Caco-2 (cell line): ENCODE results near the gene ERCC6. TPM values are rescaled to one million over a fixed set of nuclear protein-coding genes. Genes with fewer than 3 reads are reported as not detected.

ENCODE experiments used
- BruUV-seq: library from RNA; stranded (reverse); fragments of 400-500 nt; replicated peaks from 2 replicates; lab custom pipeline; 2021; lab: Mats Ljungman, UMichigan
- CTCF ChIA-PET: fragments of 300-600 bp; sonication (Branson Sonifier 250); formaldehyde crosslinking; loops from one replicate; lab custom pipeline; 2022; ENCODE audit warnings: antibody characterized with exemption; lab: Charles Lee
- POLR2A ChIA-PET: fragments of 300-600 bp; sonication (Branson Sonifier 250); formaldehyde crosslinking; loops from one replicate; lab custom pipeline; 2022; ENCODE audit warnings: antibody characterized with exemption; lab: Charles Lee
- DNase-seq, 2 experiments: peaks; one replicate each; pipeline versions ENCODE4 v3.0.0 to v3.0.0-alpha.2; 2020 to 2022
- H3K27me3 ChIP-seq: replicated peaks from 2 replicates; pipeline ENCODE4 v1.6.0; 2011; ENCODE audit warnings: low read length; ENCODE audit not compliant: control insufficient read depth, insufficient read depth
- H3K36me3 ChIP-seq: 2 replicates; pipeline ENCODE4 v1.5.1; 2011; ENCODE audit warnings: low read length; ENCODE audit not compliant: control insufficient read depth, insufficient read depth
- H3K4me1 ChIP-seq: fragments of 250-450 bp; sonication (Bioruptor Pico); 2 replicates; pipeline ENCODE4 v1.5.1; 2020; ENCODE audit warnings: mild to moderate bottlenecking
- H3K4me3 ChIP-seq: 2 replicates; pipeline ENCODE4 v1.5.1; 2011; ENCODE audit warnings: low read depth, mild to moderate bottlenecking, control low read depth, low read length
- H3K9me3 ChIP-seq: fragments of 250-450 bp; sonication (Bioruptor Pico); 2 replicates; pipeline ENCODE4 v1.5.1; 2020; ENCODE audit warnings: mild to moderate bottlenecking, moderate library complexity
- H3K27ac Mint-ChIP-seq: one replicate; pipeline ENCODE4 v1.8.0; 2022; ENCODE audit warnings: mixed read lengths; ENCODE audit not compliant: unreplicated experiment
- H3K27me3 Mint-ChIP-seq: one replicate; pipeline ENCODE4 v1.8.0; 2022; ENCODE audit warnings: mixed read lengths; ENCODE audit not compliant: insufficient read depth, unreplicated experiment
- H3K36me3 Mint-ChIP-seq: one replicate; pipeline ENCODE4 v1.8.0; 2022; ENCODE audit warnings: mild to moderate bottlenecking, mixed read lengths; ENCODE audit not compliant: insufficient read depth, unreplicated experiment
- H3K4me1 Mint-ChIP-seq: one replicate; pipeline ENCODE4 v1.8.0; 2022; ENCODE audit warnings: low read depth, mixed read lengths; ENCODE audit not compliant: unreplicated experiment
- H3K4me3 Mint-ChIP-seq: one replicate; pipeline ENCODE4 v1.8.0; 2022; ENCODE audit warnings: mild to moderate bottlenecking, moderate library complexity, mixed read lengths; ENCODE audit not compliant: unreplicated experiment
- H3K9me3 Mint-ChIP-seq: one replicate; pipeline ENCODE4 v1.8.0; 2022; ENCODE audit warnings: mixed read lengths; ENCODE audit not compliant: unreplicated experiment
- CTCF ChIP-seq, 2 experiments: fragments of 200-600 bp in 1 of 2; IDR thresholded peaks; 1 replicate in 1 of 2; 2 replicates in 1 of 2; pipeline versions ENCODE4 v1.5.1 to v1.8.0; 2011 to 2022; ENCODE audit warnings: antibody characterized with exemption in 1 of 2, control low read depth in 1 of 2, inconsistent platforms in 1 of 2, low read depth in 1 of 2, low read length in 1 of 2, mild to moderate bottlenecking in 1 of 2, moderate library complexity in 1 of 2; ENCODE audit not compliant: insufficient read depth in 1 of 2, severe bottlenecking in 1 of 2, unreplicated experiment in 1 of 2
- intact Hi-C: fragments of 100-400 bp; cut with micrococcal nuclease; formaldehyde crosslinking; loops from one replicate; pipeline ENCODE4 v1.10.0; 2022; ENCODE audit not compliant: unreplicated experiment
- total RNA-seq: library from RNA; stranded (reverse); gene quantifications from 2 replicates; pipeline ENCODE4 v1.2.3, GENCODE V29; 2022

The ERCC6 gene
- total RNA-seq, 1 experiment from 2014 or later, result 30.2 TPM

GRCh38 chr10:49541762-49542161, 2.8 kb upstream of the ERCC6 start:
- Histone ChIP-seq H3K9me3 (no peaks in the 10 kb centered on the region), H3K27me3 (no peaks in the 10 kb centered on the region), H3K36me3 (no peaks in the 10 kb centered on the region), H3K4me3 (no peak overlapping the region), H3K4me1 (no peaks in the 10 kb centered on the region)
- no peak overlapping the region for H3K4me3 Mint-ChIP-seq
- H3K36me3 Mint-ChIP-seq, result peaks cover 19% of the 10 kb centered on the region
- no peak for DNase-seq
- ChIA-PET POLR2A (no interaction called here), CTCF (no interaction called here)
- TF ChIP-seq CTCF (IDR thresholded peaks at IDR 0.05; ENCODE audit: insufficient read depth in 1 of 2, low read depth in 1 of 2, low read length in 1 of 2, severe bottlenecking in 1 of 2, unreplicated experiment in 1 of 2), result no peak
- no peak overlapping the region for H3K27ac Mint-ChIP-seq
- intact Hi-C loops, result no loop called here
- H3K4me1 Mint-ChIP-seq, result no peaks in the 10 kb centered on the region
- BruUV-seq, result no TSS peak
- no peaks in the 10 kb centered on the region for H3K9me3 Mint-ChIP-seq
- peaks cover 4% of the 10 kb centered on the region for H3K27me3 Mint-ChIP-seq

- no peak for TF ChIP-seq CTCF (IDR thresholded peaks at IDR 0.05; ENCODE audit: insufficient read depth in 1 of 2, low read depth in 1 of 2, low read length in 1 of 2, severe bottlenecking in 1 of 2, unreplicated experiment in 1 of 2)
- H3K4me3 Mint-ChIP-seq, result peak overlapping the region; percentile 93
- H3K27me3 Mint-ChIP-seq, result peaks cover 4% of the 10 kb centered on the region
- ChIA-PET POLR2A (interaction anchor here (1.0 to 1.5 kb wide), 3 partner anchors 8 to 121 kb away, joined by 3 to 4 read pairs (median 3); no protein-coding TSS in a partner anchor), CTCF (no interaction called here)
- H3K9me3 Mint-ChIP-seq, result no peaks in the 10 kb centered on the region
- H3K4me1 Mint-ChIP-seq, result no peaks in the 10 kb centered on the region
- no peak for DNase-seq
- intact Hi-C loops, result no loop called here
- Histone ChIP-seq H3K9me3 (no peaks in the 10 kb centered on the region), H3K4me1 (no peaks in the 10 kb centered on the region), H3K36me3 (no peaks in the 10 kb centered on the region), H3K27me3 (no peaks in the 10 kb centered on the region), H3K4me3 (peak overlapping the region; percentile 54)
- H3K27ac Mint-ChIP-seq, result peak overlapping the region; percentile 96
- BruUV-seq, result no TSS peak
- H3K36me3 Mint-ChIP-seq, result peaks cover 21% of the 10 kb centered on the region
Measured at GRCh38 chr10:49540056-49540797, 1.3 kb upstream of the ERCC6 start.

- Histone ChIP-seq H3K4me3 (peak overlapping the region; percentile 54), H3K27me3 (no peaks in the 10 kb centered on the region), H3K36me3 (no peaks in the 10 kb centered on the region), H3K4me1 (no peaks in the 10 kb centered on the region), H3K9me3 (no peaks in the 10 kb centered on the region)
- CTCF ChIA-PET, result interaction anchor here (0.8 to 1.6 kb wide), 11 partner anchors 9 to 1233 kb away, joined by 3 to 18 read pairs (median 5); partner anchors contain the start of gene MAPK8
- peak overlapping the region; percentile 93 for H3K4me3 Mint-ChIP-seq
- DNase-seq, result peak; percentile 66 to 73
- TF ChIP-seq CTCF (IDR thresholded peaks at IDR 0.05; ENCODE audit: insufficient read depth in 1 of 2, low read depth in 1 of 2, low read length in 1 of 2, severe bottlenecking in 1 of 2, unreplicated experiment in 1 of 2), result no peak
- H3K27me3 Mint-ChIP-seq, result peaks cover 4% of the 10 kb centered on the region
- POLR2A ChIA-PET, result interaction anchor here (0.8 to 1.5 kb wide), 9 partner anchors 8 to 120 kb away, joined by 3 to 11 read pairs (median 3); no protein-coding TSS in a partner anchor
- no peaks in the 10 kb centered on the region for H3K9me3 Mint-ChIP-seq
- intact Hi-C loops, result loop anchor here (2.0 kb wide), 1 partner anchor 53 kb away; no protein-coding TSS in a partner anchor
- BruUV-seq, result TSS peak; percentile 78
- H3K4me1 Mint-ChIP-seq, result no peaks in the 10 kb centered on the region
- H3K36me3 Mint-ChIP-seq, result peaks cover 24% of the 10 kb centered on the region
- peak overlapping the region; percentile 96 for H3K27ac Mint-ChIP-seq
Measured at GRCh38 chr10:49539320-49539885, 482 bp upstream of the ERCC6 start.
